Measurements from ENCODE around the gene TCF12.

TCF12 gene

GRCh38 chr15:57108296-57108695, 189.9 kb downstream of the TCF12 start:
- DNase-seq (ENCODE audit: low read depth) = no peak
- no peak overlapping the region for H3K4me3 ChIP-seq (ENCODE audit: low read length)
- no peak for TF ChIP-seq CTCF (IDR thresholded peaks at IDR 0.05; ENCODE audit: insufficient read depth, low read depth, low read length, missing control alignments)

GRCh38 chr15:57109005-57109404, 190.6 kb downstream of the TCF12 start:
- no peak for DNase-seq (ENCODE audit: low read depth)
- no peak overlapping the region for H3K4me3 ChIP-seq (ENCODE audit: low read length)
- no peak for TF ChIP-seq CTCF (IDR thresholded peaks at IDR 0.05; ENCODE audit: insufficient read depth, low read depth, low read length, missing control alignments)

GRCh38 chr15:57111002-57111401, 192.6 kb downstream of the TCF12 start:
- H3K4me3 ChIP-seq (ENCODE audit: low read length) = no peak overlapping the region
- no peak for DNase-seq (ENCODE audit: low read depth)
- TF ChIP-seq CTCF (IDR thresholded peaks at IDR 0.05; ENCODE audit: insufficient read depth, low read depth, low read length, missing control alignments) = peak; percentile 24

- no peak overlapping the region for H3K4me3 ChIP-seq (ENCODE audit: low read length)
- no peak for TF ChIP-seq CTCF (IDR thresholded peaks at IDR 0.05; ENCODE audit: insufficient read depth, low read depth, low read length, missing control alignments)
- DNase-seq (ENCODE audit: low read depth) = peak; percentile 22
Observed at GRCh38 chr15:57112178-57112577, 193.7 kb downstream of the TCF12 start.

- no peak overlapping the region for H3K4me3 ChIP-seq (ENCODE audit: low read length)
- no peak for TF ChIP-seq CTCF (IDR thresholded peaks at IDR 0.05; ENCODE audit: insufficient read depth, low read depth, low read length, missing control alignments)
- DNase-seq (ENCODE audit: low read depth) = no peak
Observed at GRCh38 chr15:57114070-57114469, 195.6 kb downstream of the TCF12 start.

- no peak for TF ChIP-seq CTCF (IDR thresholded peaks at IDR 0.05; ENCODE audit: insufficient read depth, low read depth, low read length, missing control alignments)
- no peak overlapping the region for H3K4me3 ChIP-seq (ENCODE audit: low read length)
- DNase-seq (ENCODE audit: low read depth) = peak; percentile 8
Observed at GRCh38 chr15:57118013-57118799, 199.8 kb downstream of the TCF12 start.

All from epithelial cell of esophagus (primary cell).